SH-SY5Y (cell line): ENCODE results near the gene PROC.

ENCODE experiments used
- GATA2 ChIP-seq: IDR thresholded peaks from 2 replicates; pipeline ENCODE4 v1.6.1; 2011; ENCODE audit warnings: mild to moderate bottlenecking, low read depth, low read length
- GATA3 ChIP-seq: IDR thresholded peaks from 2 replicates; pipeline ENCODE4 v1.6.1; 2011; ENCODE audit warnings: low read depth, mild to moderate bottlenecking, low read length, moderate library complexity

DNA sequence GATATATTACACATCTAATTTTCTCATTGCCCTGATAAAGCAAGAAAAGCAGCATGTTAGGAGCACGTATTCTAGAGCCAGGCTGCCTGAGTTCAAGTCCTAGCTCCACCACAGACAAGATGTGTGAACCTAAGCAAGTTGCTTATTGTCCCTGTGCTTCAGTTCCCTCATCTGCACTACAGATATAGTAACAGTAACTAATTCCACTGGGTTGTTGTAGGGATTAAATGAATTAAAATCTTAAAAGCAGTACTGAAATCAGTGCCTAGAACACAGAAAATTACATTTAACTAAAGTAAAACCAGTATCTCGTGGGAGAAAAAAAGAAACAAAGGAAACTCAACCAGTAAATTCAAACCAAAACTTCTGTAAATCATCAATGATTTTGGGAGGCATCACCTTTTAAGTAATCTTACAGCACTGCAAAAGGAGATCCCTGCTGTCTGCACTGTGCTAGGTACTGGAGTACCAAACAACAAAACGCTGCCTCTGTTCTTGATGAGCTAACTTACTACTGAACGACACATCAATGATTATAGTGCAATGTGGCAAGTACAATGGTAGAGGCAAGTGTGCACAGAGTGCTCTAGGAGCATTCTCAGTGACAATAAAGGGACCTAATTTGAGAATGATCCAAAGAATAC, 38.4 kb upstream of the PROC start:
- TF ChIP-seq GATA2 (no peak), GATA3 (no peak)
